Activated CD4-positive, CD25-positive, alpha-beta regulatory T cell treated with anti-CD3 and anti-CD28 coated beads, Interleukin-2, amount 50 U/mL, for 72 hours (primary cell): ENCODE measurements around the gene GRAMD1A.
"Not testable (repeated sequence)": the region's sequence is repeated elsewhere in the genome, so short reads cannot be mapped to it uniquely, and the experiment has no call there.

ENCODE experiments used
- DNase-seq: peaks from one replicate; pipeline ENCODE4 v3.0.0; 2021

Gene GRAMD1A

GRCh38 chr19:35039881-35040825, 40.0 kb downstream of the GRAMD1A start:
- no peak for DNase-seq

- no peak for DNase-seq
Observed at GRCh38 chr19:35040826-35041547, 40.9 kb downstream of the GRAMD1A start.

GRCh38 chr19:35041548-35042055, 41.5 kb downstream of the GRAMD1A start, which contains the start of gene HPN:
TSS of gene HPN (plus strand) at chr19:35041721. CDS start at chr19:35042507, 786 bp downstream.
- no peak for DNase-seq

- DNase-seq: no peak
Observed at GRCh38 chr19:35042056-35042730, 42.1 kb downstream of the GRAMD1A start.

- DNase-seq: no peak
Observed at GRCh38 chr19:35042954-35043604, 43.0 kb downstream of the GRAMD1A start.

GRCh38 chr19:35043906-35044305, 43.8 kb downstream of the GRAMD1A start:
- DNase-seq: no peak

GRCh38 chr19:35044317-35045117, 44.4 kb downstream of the GRAMD1A start:
- DNase-seq: peak; percentile 72

GRCh38 chr19:35045667-35046300, 45.7 kb downstream of the GRAMD1A start:
- no peak for DNase-seq

- DNase-seq: no peak
Observed at GRCh38 chr19:35046461-35046860, 46.3 kb downstream of the GRAMD1A start.

GRCh38 chr19:35048911-35049411, 48.8 kb downstream of the GRAMD1A start:
- no peak for DNase-seq

- no peak for DNase-seq
Observed at GRCh38 chr19:35049456-35049855, 49.3 kb downstream of the GRAMD1A start.

GRCh38 chr19:35050662-35051061, 50.5 kb downstream of the GRAMD1A start:
- DNase-seq: not testable (repeated sequence)

- DNase-seq: not testable (repeated sequence)
Observed at GRCh38 chr19:35051268-35051667, 51.1 kb downstream of the GRAMD1A start.

- no peak for DNase-seq
Observed at GRCh38 chr19:35051796-35052195, 51.7 kb downstream of the GRAMD1A start.

- DNase-seq: no peak
Observed at GRCh38 chr19:35052599-35053190, 52.6 kb downstream of the GRAMD1A start.

- DNase-seq: no peak
Observed at GRCh38 chr19:35053667-35054293, 53.7 kb downstream of the GRAMD1A start.

GRCh38 chr19:35054626-35055025, 54.5 kb downstream of the GRAMD1A start:
- no peak for DNase-seq

GRCh38 chr19:35055715-35056179, 55.6 kb downstream of the GRAMD1A start:
- no peak for DNase-seq

- DNase-seq: no peak
Observed at GRCh38 chr19:35056513-35057063, 56.5 kb downstream of the GRAMD1A start.
